Upper lobe of left lung (tissue), 4 donors: ENCODE data around the gene SLC6A19.
"Not testable (repeated sequence)": the region's sequence is repeated elsewhere in the genome, so short reads cannot be mapped to it uniquely, and the experiment has no call there.

Experiments
- CTCF ChIP-seq, 6 experiments: fragments of 450-650 bp in 4 of 6; fragments of 200-600 bp in 2 of 6; sonication (generic) in 2 of 6; IDR thresholded peaks; one replicate each; pipeline ENCODE4 v1.5.1; 2016 to 2019; ENCODE audit warnings: antibody characterized with exemption in 6 of 6
- POLR2A ChIP-seq, 4 donors: fragments of 450-650 bp; IDR thresholded peaks; one replicate each; pipeline ENCODE4 v1.5.1; 2016 to 2017; ENCODE audit warnings: antibody characterized with exemption in 4 of 4, mild to moderate bottlenecking in 2 of 4
- POLR2AphosphoS5 ChIP-seq, 2 donors: sonication (generic); formaldehyde crosslinking; IDR thresholded peaks; one replicate each; pipeline ENCODE4 v1.5.1; 2017; ENCODE audit warnings: antibody characterized with exemption in 2 of 2

- TF ChIP-seq POLR2A, CTCF, POLR2AphosphoS5 (IDR thresholded peaks at IDR 0.05): not testable (repeated sequence)
Measured at GRCh38 chr5:1157461-1157986, 43.9 kb upstream of the SLC6A19 start.
